Measurements from ENCODE around the gene TBC1D19.
"Not testable (repeated sequence)": the region's sequence is repeated elsewhere in the genome, so short reads cannot be mapped to it uniquely, and the experiment has no call there.

Gene TBC1D19

DNA sequence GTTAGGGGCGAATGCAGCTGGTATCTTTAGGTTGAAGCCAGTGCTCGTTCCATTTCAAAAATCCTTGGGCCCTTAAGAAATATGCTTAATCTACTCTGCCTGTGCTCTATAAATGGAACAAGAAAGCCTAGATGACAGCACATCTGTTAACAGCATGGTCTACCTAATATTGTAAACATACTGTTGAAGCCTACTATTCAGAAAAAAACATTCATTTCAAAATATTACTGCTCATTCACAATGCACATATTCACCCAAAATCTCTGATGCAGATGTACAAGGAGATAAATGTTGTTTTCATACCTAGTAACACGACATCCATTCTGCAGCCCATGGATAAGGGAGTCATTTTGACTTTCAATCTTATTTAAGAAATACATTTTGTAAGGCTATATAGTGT is 106.6 kb downstream of the TBC1D19 start:
- DNase-seq = no peak

GRCh38 chr4:26692014-26692726 is 108.3 kb downstream of the TBC1D19 start:
- DNase-seq = no peak

GRCh38 chr4:26694131-26694530 is 110.2 kb downstream of the TBC1D19 start:
- DNase-seq = not testable (repeated sequence)

DNA sequence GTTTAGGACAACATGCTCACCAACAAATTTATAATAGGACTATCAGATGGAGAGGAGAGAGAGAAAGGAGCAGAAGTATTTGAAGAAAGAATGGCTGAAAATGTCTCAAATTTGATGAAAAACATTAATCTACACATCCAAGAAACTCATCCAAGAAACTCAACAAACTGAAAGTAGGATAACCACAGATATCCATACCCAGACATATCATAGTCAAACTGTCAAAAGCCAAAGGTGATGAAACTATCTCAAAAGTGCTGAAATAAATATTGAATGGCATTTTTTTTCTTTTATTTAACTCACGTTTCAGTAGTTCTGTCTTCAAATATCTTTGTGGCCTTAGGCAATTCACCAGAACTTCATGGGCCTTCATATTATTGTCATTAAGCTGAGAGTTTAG is 116.2 kb downstream of the TBC1D19 start:
- DNase-seq = no peak

DNA sequence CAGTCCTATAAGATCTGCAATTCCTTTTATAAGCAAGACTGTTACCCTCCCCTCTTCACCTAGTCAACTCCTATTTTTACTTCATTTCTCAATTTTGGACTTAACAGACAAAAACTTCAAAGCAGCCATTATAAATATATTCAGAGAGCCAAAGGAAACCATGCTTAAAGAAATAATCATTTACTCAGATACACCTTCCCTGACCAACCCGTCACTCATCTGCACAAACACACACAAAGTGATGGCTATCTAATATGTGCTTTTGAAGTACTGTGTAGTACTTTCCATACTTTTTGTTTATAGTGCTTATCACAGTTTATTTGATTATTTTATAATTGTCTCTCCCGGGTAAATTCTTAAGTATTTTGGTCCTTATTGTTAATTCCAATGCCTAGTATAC is 117.2 kb downstream of the TBC1D19 start:
- DNase-seq = no peak

GRCh38 chr4:26701786-26702227 is 117.9 kb downstream of the TBC1D19 start:
- DNase-seq = no peak

GRCh38 chr4:26707342-26707741 is 123.5 kb downstream of the TBC1D19 start:
- no peak for DNase-seq

DNA sequence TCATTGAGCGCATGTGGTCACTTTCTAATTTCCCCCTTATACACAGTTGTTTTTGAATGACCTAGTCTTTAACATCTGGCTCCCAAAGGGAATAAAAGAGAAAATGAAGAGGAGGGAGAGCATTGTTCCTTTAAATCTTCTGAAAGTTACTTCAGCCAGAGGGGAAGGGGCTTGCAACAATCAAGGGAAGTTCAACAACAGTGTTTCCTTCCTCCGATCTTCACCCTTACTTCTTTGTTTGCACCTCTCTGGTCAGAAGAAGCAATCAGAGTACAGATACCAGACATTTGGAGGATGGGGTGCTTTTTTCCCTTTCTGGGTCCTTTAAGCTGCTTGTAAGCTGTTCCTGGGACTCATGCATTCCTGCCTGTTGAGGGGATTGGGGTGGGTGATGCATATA is 125.4 kb downstream of the TBC1D19 start:
- no peak for DNase-seq

DNA sequence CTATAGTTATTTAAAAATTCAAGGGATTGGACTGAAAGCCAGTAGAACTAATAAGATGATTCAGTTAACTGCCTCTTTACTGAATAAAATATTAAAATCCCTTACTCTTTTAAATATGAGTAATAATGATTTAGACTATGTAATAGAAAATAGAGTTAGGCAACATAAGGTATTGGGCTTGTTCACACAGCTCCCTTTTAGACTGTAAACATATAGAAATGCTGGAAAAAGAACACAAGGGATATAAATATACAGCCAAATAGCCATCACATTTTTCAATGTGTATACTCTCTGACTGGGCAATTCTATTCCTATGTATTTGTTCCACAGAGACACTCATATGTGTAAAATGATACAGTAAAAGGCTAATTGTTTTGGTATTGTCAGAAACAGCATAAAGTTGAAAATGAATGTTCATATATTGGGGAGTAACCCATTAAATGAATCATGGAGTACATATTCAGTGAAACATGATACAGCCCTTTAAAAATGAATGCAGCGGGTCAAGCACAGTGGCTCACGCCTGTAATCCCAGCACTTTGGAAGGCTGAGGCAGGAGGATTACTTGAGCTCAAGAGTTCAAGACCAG is 129.8 kb downstream of the TBC1D19 start:
- DNase-seq = no peak

GRCh38 chr4:26715636-26716242 is 131.9 kb downstream of the TBC1D19 start:
- DNase-seq = no peak

DNA sequence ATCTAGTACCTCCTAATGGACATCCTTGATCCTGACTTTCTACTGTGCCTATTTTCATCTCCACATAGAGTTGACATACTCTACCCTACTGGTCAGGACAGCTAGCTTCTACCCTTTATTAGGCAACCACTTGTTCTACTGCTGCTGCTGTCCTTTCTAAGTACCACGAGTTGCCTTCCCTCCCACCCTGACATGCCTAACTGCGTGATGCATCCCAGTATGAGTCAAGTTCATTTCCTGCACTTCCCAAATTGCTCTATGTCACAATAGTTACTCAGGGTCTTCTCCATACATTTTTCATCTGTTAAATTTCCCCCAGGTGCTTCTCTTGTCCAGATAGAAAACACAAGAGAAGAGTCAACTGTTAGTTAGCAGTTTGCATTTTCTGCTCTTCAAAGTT is 133.4 kb downstream of the TBC1D19 start:
- no peak for DNase-seq

DNA sequence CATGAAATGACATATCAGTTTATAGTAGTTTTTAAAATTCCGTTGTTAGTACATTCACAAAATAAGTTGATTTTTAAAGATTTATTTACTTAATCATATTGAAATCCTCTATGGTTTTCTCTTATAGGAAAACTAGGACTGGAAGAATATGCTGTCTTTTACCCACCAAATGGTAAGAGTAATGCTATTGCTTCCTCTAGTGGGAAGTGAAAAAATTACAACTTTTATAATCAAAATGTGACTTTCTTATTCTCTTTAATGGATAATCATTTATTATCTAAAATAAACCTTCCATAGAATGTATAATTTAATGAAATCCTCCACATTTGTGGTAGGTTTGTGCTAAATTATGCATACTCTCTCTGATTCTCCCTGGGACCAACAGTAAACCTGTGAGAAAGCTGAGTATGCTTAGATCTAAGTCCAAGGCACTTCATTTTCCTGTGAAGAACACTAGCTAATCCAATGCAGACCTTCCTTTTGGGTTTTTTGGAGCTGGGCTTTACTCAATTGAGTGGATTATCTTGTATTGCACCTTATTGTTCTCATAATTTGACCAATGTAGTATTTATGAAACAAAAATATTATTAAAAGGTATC is 136.2 kb downstream of the TBC1D19 start:
- DNase-seq = no peak

DNA sequence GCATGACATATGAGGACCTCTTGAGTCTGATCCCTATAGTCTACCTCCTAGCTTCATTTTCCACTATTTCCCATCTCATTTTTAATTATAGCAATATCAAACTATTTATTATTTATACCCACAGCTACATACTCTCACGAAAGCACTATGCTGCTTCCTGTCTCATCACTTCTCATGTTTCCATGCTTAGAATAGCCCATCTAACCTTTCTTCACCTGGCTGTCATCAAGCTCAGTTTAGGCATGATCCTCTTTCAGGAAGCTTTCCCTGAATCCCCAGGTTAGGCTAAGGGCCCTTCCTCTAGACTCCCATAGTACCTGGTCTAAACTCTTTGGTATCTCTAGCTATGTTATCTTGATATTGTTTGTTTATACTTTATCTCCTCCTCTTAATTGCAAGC is 137.8 kb downstream of the TBC1D19 start:
- DNase-seq = no peak

DNA sequence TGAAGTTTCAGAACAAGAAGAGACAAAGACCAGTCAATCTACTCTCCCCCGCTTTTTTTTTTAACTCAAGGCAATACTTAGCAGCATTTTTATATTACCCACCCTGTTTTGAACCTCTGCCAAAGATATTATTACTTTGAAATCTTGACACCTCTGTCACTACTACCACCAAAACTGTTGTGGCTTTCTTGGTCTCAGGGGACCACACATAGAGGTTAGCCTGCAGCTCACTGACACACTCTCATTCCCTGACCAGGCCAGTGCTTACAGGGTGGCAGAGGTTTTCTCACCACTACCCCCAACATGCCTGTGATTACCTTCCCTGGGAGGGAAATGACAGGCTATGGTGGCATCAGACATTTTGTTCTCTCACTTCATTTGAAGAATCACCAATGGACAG is 139.3 kb downstream of the TBC1D19 start:
- DNase-seq = no peak

DNA sequence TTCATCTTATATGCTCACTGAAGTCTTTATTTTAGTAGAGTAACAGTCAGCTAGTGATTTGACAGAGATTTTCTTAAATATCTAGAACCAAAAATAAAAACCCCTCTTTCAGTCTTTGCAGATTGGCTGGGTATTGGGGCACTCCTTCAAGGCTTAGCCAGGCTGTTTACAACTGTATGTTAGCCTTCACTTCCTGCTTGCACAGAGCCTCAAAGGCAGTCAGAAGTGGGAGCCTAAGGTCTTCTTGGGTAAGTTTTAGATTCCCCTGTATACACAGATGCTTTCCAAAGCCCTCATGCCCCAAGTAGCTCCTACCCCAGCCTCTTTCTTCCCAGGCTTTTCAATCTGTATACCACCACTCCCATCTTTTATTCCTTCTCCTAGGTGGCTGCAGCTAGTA is 140.7 kb downstream of the TBC1D19 start:
- DNase-seq = no peak

DNA sequence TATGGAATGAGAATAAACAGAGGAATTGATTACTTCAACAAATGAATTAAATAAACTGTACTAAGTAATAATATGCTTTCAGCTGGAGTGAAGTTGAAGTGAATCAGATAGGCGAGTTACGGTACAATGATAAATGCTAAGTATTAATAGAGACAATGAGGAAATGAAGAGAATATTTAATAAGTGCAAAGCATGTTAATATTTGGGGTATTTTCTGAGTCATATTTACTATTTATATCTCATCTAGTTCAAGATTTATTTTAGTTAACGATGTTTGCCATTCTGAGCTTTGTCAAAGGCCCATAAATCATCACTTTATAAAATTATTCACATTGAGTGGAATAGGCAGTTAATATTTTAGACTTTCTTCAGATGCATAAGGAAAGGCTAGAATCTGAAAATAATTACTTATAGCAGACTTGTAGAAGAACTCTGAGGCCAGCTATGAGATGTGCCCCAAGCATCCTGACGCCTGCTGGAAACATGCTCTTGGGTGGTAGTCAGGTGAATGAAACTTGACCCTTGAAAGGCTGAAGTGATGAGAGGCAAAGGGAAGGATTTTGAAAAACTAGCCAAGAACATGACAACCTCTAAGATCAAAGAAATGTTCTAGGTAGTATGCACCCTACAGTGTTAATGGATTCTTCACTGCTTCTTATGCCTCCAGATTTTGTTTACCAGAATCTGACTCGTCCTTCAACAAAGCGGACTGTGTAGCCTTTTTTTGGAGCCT is 142.9 kb downstream of the TBC1D19 start:
- no peak for DNase-seq

- no peak for DNase-seq
Measured at GRCh38 chr4:26727844-26728243, 144.0 kb downstream of the TBC1D19 start.

- no peak for DNase-seq
Measured at GRCh38 chr4:26729027-26729426, 145.1 kb downstream of the TBC1D19 start.

DNA sequence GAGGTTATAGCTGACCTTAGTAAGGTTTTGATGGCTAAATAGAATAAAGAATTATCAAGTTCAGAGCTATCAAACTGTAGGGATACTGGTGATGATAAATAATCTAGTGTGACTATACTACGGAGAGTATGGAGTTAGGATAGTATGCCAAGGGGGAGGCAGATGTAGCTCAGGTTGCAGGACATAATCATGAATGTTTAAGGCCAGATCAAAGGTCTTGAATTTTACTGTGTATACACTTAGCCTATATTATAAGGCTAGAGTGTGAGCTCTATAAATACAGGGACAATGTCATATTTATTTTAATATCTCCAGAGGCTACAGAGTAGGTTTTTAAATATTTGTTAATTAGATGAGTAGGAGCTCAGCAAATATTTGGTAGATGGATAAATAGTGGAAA is 145.7 kb downstream of the TBC1D19 start:
- DNase-seq = no peak

DNA sequence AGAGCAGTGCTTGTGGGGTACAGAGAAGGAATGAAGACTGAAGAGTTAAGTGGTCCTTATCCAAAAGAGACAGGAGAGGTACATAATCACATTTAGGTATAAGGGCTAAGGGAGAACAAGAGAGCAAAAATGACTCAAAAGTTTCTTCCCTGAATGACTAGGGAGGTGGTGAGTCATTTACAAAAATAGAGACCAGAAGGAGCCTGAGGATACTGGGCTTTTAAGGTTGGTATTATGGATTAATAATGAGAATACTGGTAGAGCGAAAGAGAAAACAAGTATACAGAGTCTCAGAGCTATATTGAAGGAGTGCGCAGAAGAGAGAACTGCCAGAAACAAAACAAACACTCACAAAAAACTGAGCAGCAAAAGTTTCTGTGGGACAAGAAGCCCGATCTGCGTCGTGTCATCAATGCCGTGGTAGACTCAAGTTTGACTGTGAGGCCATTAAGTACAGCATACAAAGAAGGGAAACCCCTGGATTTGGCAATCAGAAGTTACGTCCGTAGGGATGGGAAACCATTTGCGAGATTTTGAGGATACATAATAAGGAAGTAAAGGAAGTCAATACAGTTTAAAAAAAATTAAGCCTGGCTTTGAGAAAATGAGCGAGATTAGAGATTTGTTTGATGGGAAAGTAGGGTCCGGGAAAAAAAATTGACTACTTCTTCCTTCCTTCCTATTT is 147.6 kb downstream of the TBC1D19 start:
- no peak for DNase-seq

- no peak for DNase-seq
Measured at GRCh38 chr4:26732356-26732755, 148.5 kb downstream of the TBC1D19 start.

DNA sequence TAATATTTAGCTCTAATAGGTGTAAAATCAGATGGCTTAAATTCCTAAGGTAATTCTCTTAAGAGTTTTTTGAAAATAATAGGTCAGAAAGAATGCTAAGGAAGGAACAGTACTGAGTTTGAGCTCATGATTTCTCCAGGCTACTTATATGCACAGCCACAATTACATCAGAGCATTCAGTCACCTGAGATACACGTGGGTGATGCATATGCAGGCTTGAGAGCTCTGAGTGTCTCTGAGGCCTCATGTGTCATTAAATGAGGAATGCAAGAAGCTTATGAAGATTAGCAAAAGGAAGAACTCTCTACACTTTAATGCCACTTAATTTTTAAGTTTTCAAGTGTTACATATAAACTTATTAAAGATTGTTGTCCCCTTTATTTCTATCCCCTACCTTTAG is 152.7 kb downstream of the TBC1D19 start:
- DNase-seq = no peak

GRCh38 chr4:26737385-26737784 is 153.5 kb downstream of the TBC1D19 start:
- DNase-seq = no peak

Data from kidney glomerular epithelial cell (primary cell).